ENCODE data around the gene LRRC41. TPM values are rescaled to one million over a fixed set of nuclear protein-coding genes. Genes with fewer than 3 reads are reported as not detected.

LRRC41 gene
- total RNA-seq, 3 donors from 2014 or later (not counting 1 experiment from before 2014, with no cell fraction given): 35.0 to 43.9 (median 35.8) TPM

DNA sequence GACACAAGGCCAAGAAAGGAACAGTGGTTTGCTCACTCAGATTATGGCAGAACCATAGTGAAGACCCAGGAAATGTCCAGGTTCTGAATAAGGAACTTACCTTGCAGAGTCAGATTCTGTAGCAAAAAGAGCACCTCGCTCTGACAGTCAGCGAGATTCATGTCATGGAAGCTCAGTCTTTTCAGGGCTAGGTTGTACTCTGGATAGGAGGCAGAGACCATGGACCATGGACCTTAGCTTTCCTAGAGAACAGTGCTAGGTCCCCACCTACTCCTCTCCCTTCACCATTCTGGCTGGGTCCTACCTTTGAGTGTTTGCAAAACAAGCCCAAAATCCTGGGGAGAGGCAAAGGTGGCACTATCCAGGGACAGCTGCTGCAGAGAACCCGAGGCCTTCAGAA, 23.3 kb downstream of the LRRC41 start:
- 96% methylated on average over 3 of the region's 3 CpGs for WGBS (ENCODE audit: insufficient coverage)
- Histone ChIP-seq H3K36me3 (ENCODE audit: control insufficient read depth, insufficient read depth, low read length) (peaks cover 31% of the 10 kb centered on the region), H3K9me3 (ENCODE audit: control insufficient read depth, insufficient read depth, low read length) (no peaks in the 10 kb centered on the region), H3K4me3 (ENCODE audit: low read length) (no peak overlapping the region), H3K27me3 (ENCODE audit: control insufficient read depth, insufficient read depth, low read length) (no peaks in the 10 kb centered on the region), H3K27ac (ENCODE audit: low read length) (no peak overlapping the region), H3K4me1 (ENCODE audit: control insufficient read depth, insufficient read depth, low read length) (no peaks in the 10 kb centered on the region)
- Mint-ChIP-seq H3K27ac (no peak overlapping the region), H3K27me3 (ENCODE audit: low read depth in 2 of 2) (no peaks in the 10 kb centered on the region), H3K4me3 (no peak overlapping the region), H3K9me3 (no peaks in the 10 kb centered on the region), H3K36me3 (no peaks in the 10 kb centered on the region), H3K4me1 (no peaks in the 10 kb centered on the region)
- intact Hi-C loops (cut with micrococcal nuclease): no loop called here
- TF ChIP-seq, protein P1, sequence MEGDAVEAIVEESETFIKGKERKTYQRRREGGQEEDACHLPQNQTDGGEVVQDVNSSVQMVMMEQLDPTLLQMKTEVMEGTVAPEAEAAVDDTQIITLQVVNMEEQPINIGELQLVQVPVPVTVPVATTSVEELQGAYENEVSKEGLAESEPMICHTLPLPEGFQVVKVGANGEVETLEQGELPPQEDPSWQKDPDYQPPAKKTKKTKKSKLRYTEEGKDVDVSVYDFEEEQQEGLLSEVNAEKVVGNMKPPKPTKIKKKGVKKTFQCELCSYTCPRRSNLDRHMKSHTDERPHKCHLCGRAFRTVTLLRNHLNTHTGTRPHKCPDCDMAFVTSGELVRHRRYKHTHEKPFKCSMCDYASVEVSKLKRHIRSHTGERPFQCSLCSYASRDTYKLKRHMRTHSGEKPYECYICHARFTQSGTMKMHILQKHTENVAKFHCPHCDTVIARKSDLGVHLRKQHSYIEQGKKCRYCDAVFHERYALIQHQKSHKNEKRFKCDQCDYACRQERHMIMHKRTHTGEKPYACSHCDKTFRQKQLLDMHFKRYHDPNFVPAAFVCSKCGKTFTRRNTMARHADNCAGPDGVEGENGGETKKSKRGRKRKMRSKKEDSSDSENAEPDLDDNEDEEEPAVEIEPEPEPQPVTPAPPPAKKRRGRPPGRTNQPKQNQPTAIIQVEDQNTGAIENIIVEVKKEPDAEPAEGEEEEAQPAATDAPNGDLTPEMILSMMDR (IDR thresholded peaks at IDR 0.05): no peak
- DNase-seq: no peak
- ATAC-seq: no peak

DNA sequence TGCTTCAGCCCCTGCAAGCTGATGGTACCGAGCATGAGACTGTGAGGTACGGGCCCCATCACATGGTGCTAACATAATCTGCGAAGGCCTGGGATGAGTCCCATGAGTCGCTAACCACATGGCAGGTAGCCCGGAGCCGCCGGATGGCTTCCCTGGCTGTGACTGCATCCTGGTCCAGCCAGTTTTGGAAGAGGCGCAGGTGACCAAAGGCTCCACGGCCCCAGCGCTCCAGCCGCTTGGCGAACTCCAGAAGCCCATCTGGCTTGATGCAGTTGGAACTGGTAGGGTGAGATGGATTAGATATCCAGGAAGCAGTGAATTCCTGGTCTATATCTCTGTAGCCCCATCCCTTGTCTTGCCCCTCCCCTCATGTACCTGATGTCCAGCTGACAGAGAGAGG, 24.6 kb downstream of the LRRC41 start:
- H3K4me3 ChIP-seq (ENCODE audit: low read length): no peak overlapping the region
- no peaks in the 10 kb centered on the region for H3K4me1 ChIP-seq (ENCODE audit: control insufficient read depth, insufficient read depth, low read length)
- no peaks in the 10 kb centered on the region for H3K4me1 Mint-ChIP-seq
- H3K27me3 ChIP-seq (ENCODE audit: control insufficient read depth, insufficient read depth, low read length): no peaks in the 10 kb centered on the region
- intact Hi-C loops (cut with micrococcal nuclease): no loop called here
- no peak overlapping the region for H3K27ac ChIP-seq (ENCODE audit: low read length)
- TF ChIP-seq, protein P1 (IDR thresholded peaks at IDR 0.05): no peak
- H3K36me3 Mint-ChIP-seq: no peaks in the 10 kb centered on the region
- no peak for DNase-seq
- no peaks in the 10 kb centered on the region for H3K9me3 ChIP-seq (ENCODE audit: control insufficient read depth, insufficient read depth, low read length)
- H3K27me3 Mint-ChIP-seq (ENCODE audit: low read depth in 2 of 2): no peaks in the 10 kb centered on the region
- WGBS (ENCODE audit: insufficient coverage): 96% methylated on average over 12 of the region's 12 CpGs
- H3K9me3 Mint-ChIP-seq: no peaks in the 10 kb centered on the region
- no peak for ATAC-seq
- H3K27ac Mint-ChIP-seq: no peak overlapping the region
- H3K4me3 Mint-ChIP-seq: no peak overlapping the region
- H3K36me3 ChIP-seq (ENCODE audit: control insufficient read depth, insufficient read depth, low read length): peaks cover 27% of the 10 kb centered on the region

DNA sequence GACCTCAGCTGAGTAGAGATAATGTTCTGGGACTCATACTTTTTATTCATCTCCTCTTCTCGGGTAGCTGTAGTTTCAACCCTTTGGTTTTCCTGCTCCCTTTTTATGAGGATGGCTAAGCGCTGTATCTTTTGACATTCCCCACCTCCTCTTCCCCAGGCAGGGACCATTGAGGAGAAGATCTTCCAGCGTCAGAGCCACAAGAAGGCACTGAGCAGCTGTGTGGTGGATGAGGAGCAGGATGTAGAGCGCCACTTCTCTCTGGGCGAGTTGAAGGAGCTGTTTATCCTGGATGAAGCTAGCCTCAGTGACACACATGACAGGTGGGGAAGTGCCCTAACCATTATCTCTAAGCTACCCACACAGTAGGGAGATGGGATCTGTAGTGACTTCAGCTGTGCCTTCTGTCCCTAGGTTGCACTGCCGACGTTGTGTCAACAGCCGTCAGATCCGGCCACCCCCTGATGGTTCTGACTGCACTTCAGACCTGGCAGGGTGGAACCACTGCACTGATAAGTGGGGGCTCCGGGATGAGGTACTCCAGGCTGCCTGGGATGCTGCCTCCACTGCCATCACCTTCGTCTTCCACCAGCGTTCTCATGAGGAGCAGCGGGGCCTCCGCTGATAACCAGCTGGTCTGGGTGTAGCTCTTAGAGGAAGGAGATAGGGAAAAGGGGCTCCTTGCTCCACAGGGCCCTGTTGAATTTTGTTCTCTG, 25.6 kb downstream of the LRRC41 start:
- H3K4me3 Mint-ChIP-seq: no peak overlapping the region
- no peak for ATAC-seq
- Histone ChIP-seq H3K4me1 (ENCODE audit: control insufficient read depth, insufficient read depth, low read length) (no peaks in the 10 kb centered on the region), H3K27me3 (ENCODE audit: control insufficient read depth, insufficient read depth, low read length) (no peaks in the 10 kb centered on the region), H3K27ac (ENCODE audit: low read length) (no peak overlapping the region), H3K9me3 (ENCODE audit: control insufficient read depth, insufficient read depth, low read length) (no peaks in the 10 kb centered on the region), H3K36me3 (ENCODE audit: control insufficient read depth, insufficient read depth, low read length) (peaks cover 27% of the 10 kb centered on the region), H3K4me3 (ENCODE audit: low read length) (no peak overlapping the region)
- no peaks in the 10 kb centered on the region for H3K9me3 Mint-ChIP-seq
- H3K27ac Mint-ChIP-seq: no peak overlapping the region
- H3K27me3 Mint-ChIP-seq (ENCODE audit: low read depth in 2 of 2): no peaks in the 10 kb centered on the region
- TF ChIP-seq, protein P1 (IDR thresholded peaks at IDR 0.05): no peak
- no peak for DNase-seq
- 91% methylated on average over 11 of the region's 14 CpGs for WGBS (ENCODE audit: insufficient coverage)
- H3K36me3 Mint-ChIP-seq: no peaks in the 10 kb centered on the region
- intact Hi-C loops (cut with micrococcal nuclease): no loop called here
- H3K4me1 Mint-ChIP-seq: no peaks in the 10 kb centered on the region

DNA sequence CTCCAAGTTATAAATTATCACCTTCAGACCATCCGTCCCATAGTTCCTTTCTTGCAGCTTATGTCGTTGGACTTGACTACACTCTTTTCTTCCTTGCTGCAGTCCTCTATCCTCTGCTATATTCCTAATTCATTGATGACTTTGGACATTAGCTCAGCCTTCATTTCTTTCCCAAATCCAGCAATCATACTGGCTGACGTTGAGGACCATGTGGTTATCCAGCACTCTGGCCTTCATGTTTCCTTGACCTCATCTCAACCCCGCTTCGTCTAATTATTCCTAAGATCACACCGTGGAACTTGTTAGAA, 28.4 kb downstream of the LRRC41 start:
- no peaks in the 10 kb centered on the region for H3K36me3 Mint-ChIP-seq
- H3K9me3 ChIP-seq (ENCODE audit: control insufficient read depth, insufficient read depth, low read length): no peaks in the 10 kb centered on the region
- no peak overlapping the region for H3K4me3 Mint-ChIP-seq
- H3K4me3 ChIP-seq (ENCODE audit: low read length): no peak overlapping the region
- H3K27me3 ChIP-seq (ENCODE audit: control insufficient read depth, insufficient read depth, low read length): no peaks in the 10 kb centered on the region
- no peak overlapping the region for H3K27ac Mint-ChIP-seq
- DNase-seq (no peak), ATAC-seq (no peak)
- no peaks in the 10 kb centered on the region for H3K9me3 Mint-ChIP-seq
- no peaks in the 10 kb centered on the region for H3K27me3 Mint-ChIP-seq (ENCODE audit: low read depth in 2 of 2)
- H3K4me1 ChIP-seq (ENCODE audit: control insufficient read depth, insufficient read depth, low read length): no peaks in the 10 kb centered on the region
- WGBS (ENCODE audit: insufficient coverage): 92% methylated on average over 6 of the region's 6 CpGs
- intact Hi-C loops (cut with micrococcal nuclease): no loop called here
- peaks cover 10% of the 10 kb centered on the region for H3K36me3 ChIP-seq (ENCODE audit: control insufficient read depth, insufficient read depth, low read length)
- H3K4me1 Mint-ChIP-seq: no peaks in the 10 kb centered on the region
- no peak overlapping the region for H3K27ac ChIP-seq (ENCODE audit: low read length)
- TF ChIP-seq, protein P1 (IDR thresholded peaks at IDR 0.05): no peak
